ENCODE measurements around the gene RPL38. TPM values are rescaled to one million over a fixed set of nuclear protein-coding genes. Genes with fewer than 3 reads are reported as not detected.

The RPL38 gene
- total and polyA plus RNA-seq, 2 of the 4 experiments (the other 2 are of a cell fraction): 111 to 527 TPM

- Histone ChIP-seq H2BK15ac (ENCODE audit: low read depth, low read length) (no peak overlapping the region), H3K27ac (ENCODE audit: insufficient read depth, low read length) (no peak overlapping the region), H4K91ac (ENCODE audit: insufficient read depth, low read depth, low read length) (no peak overlapping the region), H3K18ac (ENCODE audit: low read depth, low read length) (no peak overlapping the region), H3K27me3 (ENCODE audit: control insufficient read depth, insufficient read depth, low read length) (no peaks in the 10 kb centered on the region), H4K5ac (ENCODE audit: low read depth, low read length) (no peak overlapping the region), H3K9me1 (ENCODE audit: insufficient read depth, low read length) (no peaks in the 10 kb centered on the region), H3K23ac (ENCODE audit: low read depth, low read length) (no peak overlapping the region), H3K56ac (ENCODE audit: extremely low read depth, insufficient read depth, low read length) (no peak overlapping the region), H2BK5ac (ENCODE audit: low read depth, low read length, poor library complexity, severe bottlenecking) (no peak overlapping the region), H3K9me3 (ENCODE audit: control insufficient read depth, insufficient read depth, low read length) (peaks cover 9% of the 10 kb centered on the region), H2BK20ac (ENCODE audit: low read depth, low read length) (no peak overlapping the region), H2AK5ac (ENCODE audit: low read depth, low read length) (no peak overlapping the region), H3K4me1 (ENCODE audit: control insufficient read depth, insufficient read depth, low read length) (no peaks in the 10 kb centered on the region), H3K36me3 (ENCODE audit: control insufficient read depth, insufficient read depth, low read length) (no peaks in the 10 kb centered on the region), H3K14ac (replicated peaks; ENCODE audit: low read depth, low read length) (no peak overlapping the region), H4K8ac (ENCODE audit: low read depth in 2 of 2, low read length in 2 of 2) (no peak overlapping the region), H3K4me2 (ENCODE audit: low read depth, low read length) (no peak overlapping the region), H3K4ac (ENCODE audit: low read depth, low read length) (no peak overlapping the region), H2AK9ac (replicated peaks; ENCODE audit: low read depth, low read length, poor library complexity) (no peak overlapping the region), H2BK120ac (ENCODE audit: low read depth, low read length) (no peak overlapping the region), H3K9ac (ENCODE audit: low read depth, low read length) (no peak overlapping the region), H4K20me1 (ENCODE audit: insufficient read depth, low read length) (no peaks in the 10 kb centered on the region), H3K4me3 (ENCODE audit: insufficient read depth, low read depth, low read length) (no peak overlapping the region), H3K79me1 (ENCODE audit: low read depth in 1 of 2, low read length in 2 of 2) (no peaks in the 10 kb centered on the region), H2AFZ (replicated peaks; ENCODE audit: low read length, poor library complexity) (no peak overlapping the region)
- DNase-seq (no peak), ATAC-seq (ENCODE audit: low read depth) (no peak)
- dilution Hi-C loops (cut with HindIII; ENCODE audit: low sequenced_read_pairs, unreplicated experiment): no loop called here
- CTCF ChIA-PET: no interaction called here
- WGBS, 2 experiments (ENCODE audit: extremely low coverage in 2 of 2, insufficient read length in 1 of 2): no CpG with 5 or more reads among the region's 8 CpGs
- POLR2A ChIA-PET (ENCODE audit: unreplicated experiment): no interaction called here
- intact Hi-C loops (cut with micrococcal nuclease): no loop called here
- BruUV-seq (replicated peaks): no TSS peak
- in situ Hi-C loops (cut with MboI; ENCODE audit: low sequenced_read_pairs): no loop called here
- TF ChIP-seq NFE2L2 (IDR thresholded peaks at IDR 0.05; ENCODE audit: low read depth, low read length) (no peak), CHD1 (IDR thresholded peaks at IDR 0.05; ENCODE audit: low read depth, low read length) (no peak), RCOR1 (IDR thresholded peaks at IDR 0.05; ENCODE audit: insufficient replicate concordance, low read length) (no peak), SMC3 (IDR thresholded peaks at IDR 0.05; ENCODE audit: low read depth, low read length) (no peak), MAFK (IDR thresholded peaks at IDR 0.05; ENCODE audit: low read depth, low read length) (no peak), POLR2A (IDR thresholded peaks at IDR 0.05; ENCODE audit: low read depth, low read length) (no peak), USF2 (IDR thresholded peaks at IDR 0.05; ENCODE audit: low read depth, low read length) (no peak), FOS (IDR thresholded peaks at IDR 0.05; ENCODE audit: low read depth, low read length) (no peak), RAD21 (IDR thresholded peaks at IDR 0.05; ENCODE audit: low read length) (no peak)
These were observed 37.6 kb upstream of the RPL38 start for GRCh38 chr17:74165797-74166365.
